ENCODE measurements around the gene ELMO1. TPM values are rescaled to one million over a fixed set of nuclear protein-coding genes. Genes with fewer than 3 reads are reported as not detected.

The ELMO1 gene
- total RNA-seq, 1 experiment from 2014 or later, result 0.95 TPM

DNA sequence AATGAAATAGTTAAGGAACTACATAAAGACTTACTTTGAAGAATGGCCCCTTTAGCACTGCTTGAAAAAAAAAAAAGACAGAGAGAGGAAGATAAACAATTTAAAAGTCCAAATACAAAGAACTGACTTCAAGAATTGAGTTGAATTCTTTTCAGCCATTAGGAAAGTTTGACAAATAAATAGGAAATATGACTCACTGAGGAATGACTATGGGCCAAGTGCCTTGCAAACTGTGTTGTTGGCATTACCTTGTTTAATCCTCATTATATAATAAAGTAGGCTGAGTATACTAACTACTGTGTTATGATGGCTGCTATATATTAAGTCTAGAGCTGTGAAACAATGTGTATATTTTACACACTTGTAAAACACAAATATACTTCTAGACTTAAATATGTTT, 151.1 kb downstream of the ELMO1 start:
- no peak for DNase-seq (ENCODE audit: low spot score)
- in situ Hi-C loops (cut with HindIII; ENCODE audit: low sequenced_read_pairs), result no loop called here

DNA sequence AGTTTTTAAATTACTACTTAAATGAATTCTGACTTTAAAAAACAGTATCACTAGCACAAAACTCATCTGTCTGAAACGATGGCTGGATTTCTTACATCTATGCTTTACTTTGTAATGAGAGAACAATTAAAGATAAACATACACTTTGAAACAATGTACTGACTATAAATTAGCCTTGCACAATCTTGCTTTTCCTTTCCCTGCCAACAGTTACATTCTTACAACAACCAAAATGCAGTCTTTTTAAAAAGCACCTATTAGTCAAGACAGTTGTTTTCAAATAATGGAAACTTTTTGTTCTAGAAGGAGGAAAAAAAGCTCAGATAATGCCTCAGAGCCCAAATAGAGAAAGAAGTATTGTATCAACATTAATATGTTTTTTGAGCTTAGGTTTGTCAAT, 153.3 kb downstream of the ELMO1 start:
- in situ Hi-C loops (cut with HindIII; ENCODE audit: low sequenced_read_pairs), result no loop called here
- no peak for DNase-seq (ENCODE audit: low spot score)

DNA sequence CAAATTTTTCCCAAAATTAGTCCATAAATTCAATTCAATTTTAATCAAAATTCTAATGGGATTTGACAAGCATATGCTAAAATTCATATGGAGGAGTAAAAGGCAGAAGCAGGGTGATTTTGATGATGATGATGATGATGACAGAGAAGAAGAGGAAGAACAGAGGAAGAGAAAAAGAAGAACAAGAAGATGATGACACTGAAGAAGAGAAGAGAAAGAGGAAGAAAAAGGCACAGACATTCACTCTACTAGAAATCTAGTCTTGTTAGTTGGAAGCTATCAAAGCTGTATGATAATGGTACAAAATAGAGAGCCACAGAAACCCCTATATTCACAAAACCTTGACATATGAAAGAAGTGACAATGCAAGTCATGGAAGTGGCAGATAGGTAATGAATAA, 157.9 kb downstream of the ELMO1 start:
- in situ Hi-C loops (cut with HindIII; ENCODE audit: low sequenced_read_pairs), result no loop called here

DNA sequence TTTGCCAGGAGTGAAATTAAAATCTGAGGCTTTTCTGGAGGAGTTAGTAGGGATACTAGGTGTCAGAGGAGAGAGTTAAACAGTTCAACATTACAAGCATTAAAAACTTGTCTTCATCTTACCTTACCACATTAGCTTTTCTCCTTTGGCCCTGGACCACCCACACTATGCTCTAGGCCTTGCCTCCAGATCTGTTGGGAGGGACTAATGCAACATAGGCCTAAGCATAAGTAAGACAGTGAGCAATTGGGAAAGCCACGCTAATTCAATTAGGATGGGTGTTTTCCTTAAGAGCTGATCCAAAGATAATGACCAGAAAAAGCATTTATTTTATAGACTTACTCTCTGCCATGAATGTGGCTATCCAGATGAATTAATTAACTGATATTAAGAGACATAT, 158.9 kb downstream of the ELMO1 start:
- in situ Hi-C loops (cut with HindIII; ENCODE audit: low sequenced_read_pairs), result no loop called here
- no peak for DNase-seq (ENCODE audit: low spot score)

More for the DNA sequence above, 157.9 kb downstream of the ELMO1 start:
- no peak for DNase-seq (ENCODE audit: low spot score)

GRCh38 chr7:37289367-37289766, 159.3 kb downstream of the ELMO1 start:
- DNase-seq (ENCODE audit: low spot score), result no peak
- in situ Hi-C loops (cut with HindIII; ENCODE audit: low sequenced_read_pairs), result no loop called here

DNA sequence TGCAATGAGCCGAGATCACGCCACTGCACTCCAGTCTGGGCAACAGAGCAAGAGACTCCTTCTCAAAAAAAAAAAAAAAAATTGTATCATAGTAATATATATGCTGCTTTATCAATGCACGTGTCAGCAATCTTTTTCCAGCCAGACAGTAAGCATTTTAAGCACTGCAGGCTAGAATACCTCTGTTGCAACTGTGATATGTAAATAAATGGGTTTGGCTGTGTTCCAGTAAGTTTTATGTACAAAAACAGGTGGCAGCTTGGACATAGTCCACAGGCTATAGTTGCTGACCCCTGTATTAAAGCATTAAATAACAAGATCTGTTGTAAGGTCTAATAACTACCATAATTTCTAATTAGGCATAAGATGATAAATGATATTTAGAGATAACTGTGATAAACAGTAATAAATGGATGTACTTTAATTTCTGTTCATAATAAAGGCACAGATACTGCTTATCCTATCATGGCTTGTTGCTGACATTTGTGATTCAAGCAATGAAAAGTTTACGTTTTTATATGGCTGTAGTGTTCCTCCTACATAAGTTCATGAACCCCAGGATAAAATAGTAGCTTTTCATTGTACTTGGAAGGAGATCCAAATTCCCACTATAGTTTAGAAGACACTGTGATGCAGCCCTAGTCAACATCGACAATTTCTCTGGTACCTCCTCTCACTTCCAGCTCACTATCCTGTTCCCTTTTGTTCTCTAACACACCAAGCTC, 161.4 kb downstream of the ELMO1 start:
- DNase-seq (ENCODE audit: low spot score), result no peak
- in situ Hi-C loops (cut with HindIII; ENCODE audit: low sequenced_read_pairs), result no loop called here

DNA sequence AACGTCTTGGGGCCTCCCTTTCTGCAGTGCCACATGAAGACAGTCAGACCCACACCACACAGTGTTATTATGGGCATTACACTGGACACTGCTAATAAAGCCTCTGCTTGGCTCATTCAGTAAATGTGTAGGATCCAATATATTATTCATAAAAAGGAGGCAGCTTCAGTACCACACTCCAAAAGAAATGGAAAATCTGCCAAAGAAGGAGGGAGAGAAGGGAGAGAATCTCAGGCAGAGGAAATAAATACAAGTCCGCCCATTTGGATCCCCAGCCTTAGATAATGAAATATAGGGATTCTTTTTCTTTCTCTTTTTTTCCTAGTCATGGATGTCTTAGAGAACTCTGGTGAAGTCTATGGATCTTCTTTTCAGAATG, 162.2 kb downstream of the ELMO1 start:
- no peak for DNase-seq (ENCODE audit: low spot score)
- in situ Hi-C loops (cut with HindIII; ENCODE audit: low sequenced_read_pairs), result no loop called here

GRCh38 chr7:37285706-37286453, 162.8 kb downstream of the ELMO1 start:
- DNase-seq (ENCODE audit: low spot score), result no peak
- in situ Hi-C loops (cut with HindIII; ENCODE audit: low sequenced_read_pairs), result no loop called here

DNA sequence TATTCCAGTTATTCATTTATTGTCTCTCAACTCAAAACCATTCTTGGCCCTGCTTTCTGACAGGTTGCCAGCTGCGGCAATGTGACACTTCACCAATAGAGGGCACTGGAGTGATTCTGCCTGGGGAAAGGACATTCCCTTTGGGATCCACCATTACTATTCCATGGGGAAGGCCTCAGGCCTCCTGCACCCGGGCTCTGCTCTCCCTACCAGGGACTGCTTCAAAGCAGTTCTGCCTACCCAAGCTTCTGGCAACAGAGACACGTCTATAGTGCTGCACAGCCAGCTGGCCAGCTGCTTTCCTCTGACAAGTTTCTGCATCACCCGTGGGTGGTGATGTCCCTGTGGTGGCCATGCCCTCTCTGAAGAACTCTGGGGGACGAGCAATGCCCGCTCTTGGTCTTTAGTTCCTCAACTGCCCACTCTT, 163.8 kb downstream of the ELMO1 start:
- in situ Hi-C loops (cut with HindIII; ENCODE audit: low sequenced_read_pairs), result no loop called here
- peak; percentile 19 for DNase-seq (ENCODE audit: low spot score)

DNA sequence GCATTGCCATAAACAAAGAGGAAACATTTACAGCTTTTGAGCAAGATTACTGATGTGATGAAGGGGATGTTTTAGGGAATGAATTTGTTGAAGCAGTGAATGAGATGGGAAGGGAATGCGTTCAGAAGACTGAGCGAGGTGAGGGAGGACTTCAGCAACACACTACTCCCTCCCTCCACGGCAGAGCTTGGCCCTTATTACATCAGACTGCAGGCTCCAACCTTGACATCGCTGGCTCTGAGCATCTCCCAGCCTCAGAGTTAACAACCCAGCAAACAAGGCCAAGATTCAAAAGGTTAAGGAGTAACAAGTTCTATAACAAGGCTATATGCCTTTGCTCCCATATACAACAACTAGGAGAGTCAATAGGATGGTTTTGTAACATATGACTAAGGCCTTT, 164.4 kb downstream of the ELMO1 start:
- DNase-seq (ENCODE audit: low spot score), result no peak
- in situ Hi-C loops (cut with HindIII; ENCODE audit: low sequenced_read_pairs), result no loop called here

DNA sequence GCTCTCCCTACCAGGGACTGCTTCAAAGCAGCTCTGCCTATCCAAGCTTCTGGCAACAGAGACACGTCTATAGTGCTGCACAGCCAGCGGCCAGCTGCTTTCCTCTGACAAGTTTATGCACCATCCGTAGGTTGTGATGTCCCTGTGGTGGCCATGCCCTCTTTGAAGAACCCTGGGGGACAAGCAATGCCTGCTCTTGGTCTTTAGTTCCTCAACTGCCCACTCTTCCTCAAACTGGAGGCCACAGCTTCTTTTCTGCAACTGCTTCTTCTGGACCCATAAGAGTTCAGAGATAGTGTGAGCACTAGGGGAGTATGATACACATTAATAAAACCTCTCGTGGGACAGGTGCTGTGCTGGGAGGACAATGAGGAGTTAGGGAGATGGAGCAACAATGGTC, 164.9 kb downstream of the ELMO1 start:
- in situ Hi-C loops (cut with HindIII; ENCODE audit: low sequenced_read_pairs), result no loop called here
- no peak for DNase-seq (ENCODE audit: low spot score)

GRCh38 chr7:37282927-37283326, 165.7 kb downstream of the ELMO1 start:
- peak; percentile 41 for DNase-seq (ENCODE audit: low spot score)
- in situ Hi-C loops (cut with HindIII; ENCODE audit: low sequenced_read_pairs), result no loop called here

DNA sequence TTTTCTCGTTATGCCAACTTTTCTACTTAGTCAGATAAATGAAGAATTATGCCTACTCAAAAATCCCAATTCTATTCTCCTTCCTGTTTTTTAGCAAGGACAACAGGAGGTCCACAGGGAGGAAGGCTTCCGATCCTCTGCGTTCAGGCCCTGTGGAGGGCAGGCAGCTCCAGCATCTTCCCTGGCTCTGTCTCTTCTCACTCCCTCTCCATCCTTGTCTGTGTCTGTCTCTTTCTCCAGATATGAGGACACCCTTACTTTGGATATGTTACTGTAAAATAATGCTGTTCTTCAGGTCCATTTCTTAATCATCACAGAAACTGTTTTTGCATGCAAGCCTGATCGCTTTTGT, 166.6 kb downstream of the ELMO1 start:
- in situ Hi-C loops (cut with HindIII; ENCODE audit: low sequenced_read_pairs), result no loop called here
- no peak for DNase-seq (ENCODE audit: low spot score)

DNA sequence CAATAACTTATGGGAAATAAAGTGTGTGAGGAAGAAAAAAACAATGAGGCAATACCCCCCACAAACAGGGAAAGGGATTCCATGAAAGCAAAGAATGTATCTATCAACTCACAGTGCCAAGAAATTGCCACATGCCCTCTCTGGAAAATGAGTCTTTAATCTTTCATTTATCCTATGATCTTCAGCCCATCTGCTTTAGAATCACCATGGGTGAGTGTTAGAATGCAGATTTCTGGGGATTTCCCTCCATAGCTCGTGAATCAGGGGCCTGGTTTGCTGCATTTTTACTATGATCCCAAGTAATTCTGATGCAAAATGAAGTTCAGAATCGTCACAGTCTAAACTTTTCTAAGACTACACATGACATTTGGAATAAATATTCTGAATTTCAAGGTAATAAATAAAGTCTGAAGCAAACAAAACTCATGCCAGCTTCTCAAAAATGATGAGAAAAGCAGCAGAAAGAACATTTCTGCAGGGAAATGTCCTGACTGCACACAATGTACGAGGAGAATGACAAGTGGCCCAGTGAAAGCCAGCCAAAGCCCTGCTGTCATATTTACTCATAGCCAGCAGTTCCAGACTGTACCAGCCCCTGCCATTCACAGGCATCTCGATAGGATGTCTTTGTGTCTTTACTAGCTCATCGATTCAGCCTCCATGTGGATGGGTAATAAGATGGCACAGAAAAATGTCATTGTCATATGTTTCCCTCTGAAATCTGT, 167.1 kb downstream of the ELMO1 start:
- in situ Hi-C loops (cut with HindIII; ENCODE audit: low sequenced_read_pairs), result no loop called here
- peak; percentile 68 for DNase-seq (ENCODE audit: low spot score)

GRCh38 chr7:37277513-37277912, 171.2 kb downstream of the ELMO1 start:
- in situ Hi-C loops (cut with HindIII; ENCODE audit: low sequenced_read_pairs), result no loop called here
- no peak for DNase-seq (ENCODE audit: low spot score)

- in situ Hi-C loops (cut with HindIII; ENCODE audit: low sequenced_read_pairs), result no loop called here
- DNase-seq (ENCODE audit: low spot score), result no peak
These were observed 173.5 kb downstream of the ELMO1 start for GRCh38 chr7:37275078-37275710.

DNA sequence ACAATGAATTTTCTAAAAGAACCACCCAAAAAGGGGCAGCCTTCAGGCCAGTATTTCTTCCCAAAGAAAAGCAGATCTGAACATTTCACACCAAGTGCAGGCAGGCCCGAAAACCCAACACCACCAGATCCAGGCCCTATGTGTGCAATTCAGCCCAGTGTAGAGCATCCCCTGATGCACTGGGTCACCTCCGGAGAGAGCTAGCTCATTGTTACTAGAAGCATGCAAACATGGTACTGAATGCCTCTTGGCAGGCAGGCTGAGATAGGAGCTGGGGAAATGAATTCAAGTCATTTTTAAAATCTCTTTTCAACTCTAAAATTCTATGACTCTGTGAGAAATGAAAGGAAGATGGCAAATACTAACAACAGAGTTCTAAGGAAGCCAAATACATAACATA, 174.8 kb downstream of the ELMO1 start:
- no peak for DNase-seq (ENCODE audit: low spot score)
- in situ Hi-C loops (cut with HindIII; ENCODE audit: low sequenced_read_pairs), result no loop called here

DNA sequence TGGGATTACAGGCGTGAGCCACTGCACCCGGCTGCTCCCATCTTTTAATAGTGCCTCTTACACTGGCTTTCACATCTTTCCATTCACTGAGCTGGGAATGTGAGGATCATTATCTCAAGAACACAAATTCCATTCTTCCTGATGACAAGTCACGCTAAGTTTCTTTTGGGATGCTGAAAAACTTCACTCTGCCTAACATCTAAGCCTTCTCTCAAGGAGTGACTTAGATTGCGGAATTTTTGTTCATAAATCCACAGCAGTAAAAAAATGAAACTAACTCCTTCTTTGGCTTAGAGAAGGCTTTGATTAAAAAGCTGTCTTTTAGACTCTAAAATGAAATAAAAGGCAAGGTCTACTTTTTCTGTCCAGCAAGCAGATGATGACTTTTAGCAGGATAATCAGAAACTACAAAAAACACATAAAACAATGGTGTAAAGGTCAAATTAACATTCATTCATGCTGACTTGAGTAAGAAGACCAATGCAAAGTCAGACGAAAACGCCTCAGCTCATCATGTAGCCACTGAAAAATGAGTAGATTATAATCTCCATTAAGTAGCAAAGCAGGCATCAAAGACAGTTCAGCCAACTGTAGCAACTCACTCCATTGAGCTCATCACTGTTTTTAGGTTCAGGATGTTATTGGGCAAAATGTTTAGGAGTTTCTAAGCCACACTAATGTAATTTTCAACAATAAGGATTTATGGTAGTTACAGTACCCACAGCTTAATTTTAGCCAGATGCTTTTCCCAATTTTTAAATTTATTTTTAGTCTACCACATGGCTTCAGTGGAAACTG, 178.8 kb downstream of the ELMO1 start:
- no peak for DNase-seq (ENCODE audit: low spot score)
- in situ Hi-C loops (cut with HindIII; ENCODE audit: low sequenced_read_pairs), result no loop called here

- no peak for DNase-seq (ENCODE audit: low spot score)
- in situ Hi-C loops (cut with HindIII; ENCODE audit: low sequenced_read_pairs), result no loop called here
These were observed 181.4 kb downstream of the ELMO1 start for GRCh38 chr7:37267251-37267650.

All from G401 (cell line).